ENCODE data around the gene LMF1.

DNA sequence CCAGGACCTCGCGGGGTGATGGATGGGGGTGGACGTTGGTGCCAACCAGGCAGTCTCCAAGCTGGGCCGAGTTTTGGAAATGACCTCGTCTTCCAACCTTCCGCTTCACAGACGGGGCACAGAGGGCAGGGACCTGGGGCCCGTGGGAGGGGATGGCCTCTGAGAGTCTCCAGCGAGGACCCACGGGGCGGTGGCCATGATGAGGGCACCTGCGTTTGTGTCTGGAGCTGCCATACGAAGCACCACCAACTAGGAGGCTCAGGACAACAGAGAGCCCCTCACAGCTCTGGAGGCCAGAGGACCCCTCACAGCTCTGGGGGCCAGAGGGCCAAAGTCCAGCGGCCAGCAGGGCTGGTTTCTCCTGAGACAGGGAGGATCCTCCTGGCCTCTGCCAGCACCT lies 37.3 kb upstream of the LMF1 start:
- TF ChIP-seq, protein P1, sequence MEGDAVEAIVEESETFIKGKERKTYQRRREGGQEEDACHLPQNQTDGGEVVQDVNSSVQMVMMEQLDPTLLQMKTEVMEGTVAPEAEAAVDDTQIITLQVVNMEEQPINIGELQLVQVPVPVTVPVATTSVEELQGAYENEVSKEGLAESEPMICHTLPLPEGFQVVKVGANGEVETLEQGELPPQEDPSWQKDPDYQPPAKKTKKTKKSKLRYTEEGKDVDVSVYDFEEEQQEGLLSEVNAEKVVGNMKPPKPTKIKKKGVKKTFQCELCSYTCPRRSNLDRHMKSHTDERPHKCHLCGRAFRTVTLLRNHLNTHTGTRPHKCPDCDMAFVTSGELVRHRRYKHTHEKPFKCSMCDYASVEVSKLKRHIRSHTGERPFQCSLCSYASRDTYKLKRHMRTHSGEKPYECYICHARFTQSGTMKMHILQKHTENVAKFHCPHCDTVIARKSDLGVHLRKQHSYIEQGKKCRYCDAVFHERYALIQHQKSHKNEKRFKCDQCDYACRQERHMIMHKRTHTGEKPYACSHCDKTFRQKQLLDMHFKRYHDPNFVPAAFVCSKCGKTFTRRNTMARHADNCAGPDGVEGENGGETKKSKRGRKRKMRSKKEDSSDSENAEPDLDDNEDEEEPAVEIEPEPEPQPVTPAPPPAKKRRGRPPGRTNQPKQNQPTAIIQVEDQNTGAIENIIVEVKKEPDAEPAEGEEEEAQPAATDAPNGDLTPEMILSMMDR (IDR thresholded peaks at IDR 0.05; ENCODE audit: low read depth, low read length, poor library complexity, severe bottlenecking): no peak
- no peak for TF ChIP-seq EZH2phosphoT487 (IDR thresholded peaks at IDR 0.05; ENCODE audit: borderline replicate concordance, low read length)

All from DOHH2 (cell line).